K562 (cell line): Measurements from ENCODE around the gene PPP1R12B. TPM values are rescaled to one million over a fixed set of nuclear protein-coding genes. Genes with fewer than 3 reads are reported as not detected.

ENCODE experiments used
- ATAC-seq: fragments of 200-7000 bp; cut with Tn5 transposase; 3 replicates; pipeline ENCODE4 v1.9.1; 2020; ENCODE audit warnings: moderate library complexity
- BruUV-seq: library from RNA; stranded (reverse); fragments of 400-500 nt; replicated peaks from 2 replicates; lab custom pipeline; 2021; lab: Mats Ljungman, UMichigan
- CTCF ChIA-PET: fragments of 300-600 bp; formaldehyde crosslinking; extraction: SDS; loops from one replicate; lab custom pipeline; 2021; ENCODE audit warnings: low intra/inter-chr PET ratio; lab: Yijun Ruan, JAX
- POLR2A ChIA-PET: fragments of 300-600, 350-650 bp; sonication (Branson Sonifier 250); formaldehyde crosslinking; extraction: SDS; loops from one replicate; lab custom pipeline; 2021; ENCODE audit warnings: antibody characterized with exemption, inconsistent platforms; lab: Yijun Ruan, JAX
- DNase-seq, 4 experiments: peaks; one replicate each; pipeline versions ENCODE4 v3.0.0 to v3.0.0-alpha.2; 2011 to 2018; ENCODE audit warnings: low spot score in 3 of 4, mixed read lengths in 3 of 4; ENCODE audit errors: extremely low read depth in 1 of 4
- FAIRE-seq: peaks from 2 replicates; lab custom pipeline; 2011; peaks lifted over from hg19 to GRCh38; lab: Jason Lieb, UNC
- H2AFZ ChIP-seq: 2 replicates; pipeline ENCODE4 v1.6.0; 2011; ENCODE audit warnings: low read depth, low read length, control low read depth, inconsistent platforms
- H3K27ac ChIP-seq: fragments of 200-600 bp; 3 replicates; pipeline ENCODE4 v1.8.0; 2011; ENCODE audit warnings: low read depth, mild to moderate bottlenecking, control low read depth, inconsistent platforms, low read length, moderate library complexity, mixed read lengths; ENCODE audit errors: extremely low read depth
- H3K27me3 ChIP-seq, 2 experiments: fragments of 300-600 bp in 1 of 2; 2 replicates in 1 of 2; 3 replicates in 1 of 2; pipeline versions ENCODE4 v1.6.0 to v1.8.0; 2011; ENCODE audit warnings: inconsistent platforms in 2 of 2, low read length in 2 of 2, mild to moderate bottlenecking in 1 of 2, mixed read lengths in 1 of 2, moderate library complexity in 1 of 2; ENCODE audit not compliant: control insufficient read depth in 2 of 2, insufficient read depth in 2 of 2
- H3K36me3 ChIP-seq: fragments of 300-600 bp; 3 replicates; pipeline ENCODE4 v1.8.0; 2011; ENCODE audit warnings: mild to moderate bottlenecking, low read length, inconsistent platforms; ENCODE audit not compliant: control insufficient read depth, insufficient read depth
- H3K4me1 ChIP-seq, 2 experiments: fragments of 200-600 bp in 1 of 2; replicated peaks in 1 of 2; 2 replicates in 1 of 2; 3 replicates in 1 of 2; pipeline versions ENCODE4 v1.5.1 to v1.8.0; 2011; ENCODE audit warnings: inconsistent platforms in 2 of 2, low read length in 2 of 2, mild to moderate bottlenecking in 1 of 2, mixed read lengths in 1 of 2, moderate library complexity in 1 of 2; ENCODE audit not compliant: control insufficient read depth in 2 of 2, insufficient read depth in 2 of 2
- H3K4me2 ChIP-seq: 2 replicates; pipeline ENCODE4 v1.6.1; 2011; ENCODE audit warnings: low read length, control low read depth, inconsistent platforms, mixed read lengths; ENCODE audit not compliant: insufficient read depth
- H3K4me3 ChIP-seq: fragments of 200-600 bp; sonication (generic), shearing (Covaris generic); 2 replicates; pipeline ENCODE4 v1.5.1; 2016; ENCODE audit warnings: control low read depth, inconsistent platforms
- H3K79me2 ChIP-seq: fragments of 200-600 bp; 3 replicates; pipeline ENCODE4 v1.8.0; 2011; ENCODE audit warnings: low read length, inconsistent platforms; ENCODE audit not compliant: control insufficient read depth, insufficient read depth
- H3K9ac ChIP-seq, 2 experiments: 2 replicates each; pipeline versions ENCODE4 v1.6.0 to v1.6.1; 2011; ENCODE audit warnings: low read depth in 2 of 2, low read length in 2 of 2, control low read depth in 1 of 2, inconsistent platforms in 1 of 2, mild to moderate bottlenecking in 1 of 2, mixed read lengths in 1 of 2; ENCODE audit not compliant: insufficient read depth in 1 of 2
- H3K9me1 ChIP-seq: one replicate; pipeline ENCODE4 v1.6.0; 2011; ENCODE audit warnings: inconsistent platforms, mild to moderate bottlenecking, low read length, moderate library complexity; ENCODE audit not compliant: control insufficient read depth, insufficient read depth
- H3K9me3 ChIP-seq: replicated peaks from 2 replicates; pipeline ENCODE4 v1.5.1; 2011; ENCODE audit warnings: low read depth, low read length, inconsistent platforms; ENCODE audit not compliant: control insufficient read depth, insufficient read depth
- H4K20me1 ChIP-seq: replicated peaks from 2 replicates; pipeline ENCODE4 v1.6.1; 2011; ENCODE audit warnings: low read length, inconsistent platforms, mixed read lengths; ENCODE audit not compliant: control insufficient read depth, insufficient read depth
- ATF4 ChIP-seq: fragments of 450-650 bp; formaldehyde crosslinking; IDR thresholded peaks from 2 replicates; pipeline ENCODE4 v1.4.0; 2022; ENCODE audit warnings: mild to moderate bottlenecking, moderate library complexity
- CCAR2 ChIP-seq: fragments of 200-400 bp; formaldehyde crosslinking; IDR thresholded peaks from 2 replicates; pipeline ENCODE4 v1.6.1; 2017; ENCODE audit warnings: mild to moderate bottlenecking, low read depth, low read length
- CREB3 ChIP-seq: fragments of 450-650 bp; conservative IDR thresholded peaks from 2 replicates; pipeline ENCODE4 v1.6.1; 2016; ENCODE audit warnings: missing genetic modification characterization, low read depth, mild to moderate bottlenecking, missing compliant biosample characterization, moderate library complexity
- FOXK2 ChIP-seq, 2 experiments: fragments of 450-650 bp; IDR thresholded peaks in 1 of 2; conservative IDR thresholded peaks in 1 of 2; 2 replicates each; pipeline ENCODE4 v1.6.1; 2016; ENCODE audit warnings: low read depth in 2 of 2, mild to moderate bottlenecking in 1 of 2
- KLF1 ChIP-seq: fragments of 450-650 bp; IDR thresholded peaks from 2 replicates; pipeline ENCODE4 v1.6.1; 2016; ENCODE audit warnings: missing genetic modification characterization, missing compliant biosample characterization
- NCOA1 ChIP-seq: fragments of 450-650 bp; IDR thresholded peaks from 2 replicates; pipeline ENCODE4 v1.6.1; 2016; ENCODE audit warnings: low read depth
- ZBTB11 ChIP-seq, 3 experiments: fragments of 200-800 bp in 1 of 3; fragments of 250-450 bp in 1 of 3; fragments of 450-650 bp in 1 of 3; sonication (Bioruptor Pico) in 1 of 3; sonication (Bioruptor generic) in 1 of 3; formaldehyde crosslinking in 1 of 3; IDR thresholded peaks; 2 replicates each; pipeline versions ENCODE4 v1.6.1 to v1.8.0; 2016 to 2022; ENCODE audit warnings: mild to moderate bottlenecking in 2 of 3, missing genetic modification characterization in 2 of 3, missing compliant biosample characterization in 1 of 3, moderate library complexity in 1 of 3
- ZKSCAN1 ChIP-seq: fragments of 150-350 bp; IDR thresholded peaks from 2 replicates; pipeline ENCODE4 v1.6.1; 2016; ENCODE audit warnings: low read depth, low read length
- ZNF277 ChIP-seq: fragments of 250-450 bp; sonication (Bioruptor Pico); IDR thresholded peaks from 2 replicates; pipeline ENCODE4 v1.8.0; 2022; ENCODE audit warnings: inconsistent platforms, mild to moderate bottlenecking, moderate library complexity, borderline replicate concordance
- ZNF586 ChIP-seq: fragments of 450-650 bp; formaldehyde crosslinking; conservative IDR thresholded peaks from 2 replicates; pipeline ENCODE4 v1.4.0; 2020; ENCODE audit warnings: mild to moderate bottlenecking, moderate library complexity
- ZNF766 ChIP-seq: fragments of 200-800 bp; sonication (Bioruptor generic); conservative IDR thresholded peaks from 2 replicates; pipeline ENCODE4 v1.6.1; 2016; ENCODE audit warnings: missing genetic modification characterization, missing compliant biosample characterization
- WGBS: fragments of 100-300 bp; shearing (Covaris generic); methylation state at CpG from one replicate; pipeline ENCODE4 v1.1.6; 2016; ENCODE audit warnings: low coverage, mixed read lengths; ENCODE audit not compliant: insufficient coverage; ENCODE audit errors: missing lambda C conversion rate; 5-methylcytosine and 5-hydroxymethylcytosine counted together
- in situ Hi-C: fragments of 300-500 bp; cut with MboI; formaldehyde crosslinking; loops from 4 replicates; pipeline ENCODE4 v1.15.0; 2018; ENCODE audit warnings: inconsistent platforms, mixed read lengths
- intact Hi-C: fragments of 100-400 bp; cut with micrococcal nuclease; formaldehyde crosslinking; loops from 2 replicates; pipeline ENCODE4 v1.14.2; 2022
- polyA plus RNA-seq, 8 experiments: library from polyadenylated mRNA; depleted of rRNA in 4 of 8; stranded (reverse) in 5 of 8; unstranded in 3 of 8; fragments of >200 nt; fragmentation: Nextera tagmentation in 2 of 8; fragmentation: Illumina TruSeq in 1 of 8; extraction: Ambion mirVana in 2 of 8; extraction: Trizol in 1 of 8; gene quantifications; 2 replicates each; pipeline versions ENCODE4 v1.2.1 to v1.2.3, GENCODE V29; 2011 to 2014; ENCODE audit warnings: inconsistent platforms in 1 of 8, missing spikeins in 1 of 8
- total RNA-seq, 7 experiments: library from RNA; depleted of rRNA in 6 of 7; stranded (reverse); fragments of >200 nt in 6 of 7; fragmentation: Illumina TruSeq in 2 of 7; extraction: Trizol in 2 of 7; gene quantifications; 2 replicates each; pipeline versions ENCODE4 v1.2.1 to v1.2.3, GENCODE V29; 2011 to 2021; ENCODE audit warnings: low replicate concordance in 1 of 7

Gene PPP1R12B
- total and polyA plus RNA-seq, 9 of the 15 experiments (the other 6 are each of a cell fraction or from before 2014, with no cell fraction given), result 0.73 to 16.9 (median 13.6) TPM

- intact Hi-C loops, result no loop called here
- no peaks in the 10 kb centered on the region for H3K9me3 ChIP-seq
- POLR2A ChIA-PET, result no interaction called here
- no peak overlapping the region for H3K4me2 ChIP-seq
- no peak overlapping the region for H3K27ac ChIP-seq
- H3K4me3 ChIP-seq, result no peak overlapping the region
- FAIRE-seq, result no peak
- DNase-seq, result no peak
- CTCF ChIA-PET, result no interaction called here
- no peak overlapping the region for H3K9ac ChIP-seq
- H3K4me1 ChIP-seq, result no peaks in the 10 kb centered on the region; a peak in 1 of 5 replicates
- H3K36me3 ChIP-seq, result no peaks in the 10 kb centered on the region; the same call in 2 of the 3 replicates
- WGBS, result 38% methylated on average over 1 of the region's 1 CpG
- no TSS peak for BruUV-seq
- TF ChIP-seq CREB3 (tag), result no peak
- no peak for TF ChIP-seq FOXK2 (conservative IDR thresholded peaks at IDR 0.05 in 1 of 2, IDR thresholded peaks at IDR 0.05 in 1 of 2; ENCODE audit: low read depth in 2 of 2)
- no peak for TF ChIP-seq ATF4
- TF ChIP-seq ZBTB11 (CRISPR knock-in tag; IDR thresholded peaks at IDR 0.05), result no peak
- TF ChIP-seq ZNF586, result no peak
- no peak for TF ChIP-seq NCOA1
- TF ChIP-seq ZKSCAN1, result no peak
- no peak for TF ChIP-seq ZNF766 (CRISPR knock-in tag)
- TF ChIP-seq ZNF277, result no peak
- no peak for TF ChIP-seq CCAR2
- no peak for TF ChIP-seq KLF1 (tag)
- TF ChIP-seq, all 486 proteins: peak for 0
- no peaks in the 10 kb centered on the region for H3K79me2 ChIP-seq
- H4K20me1 ChIP-seq, result no peaks in the 10 kb centered on the region
- no peaks in the 10 kb centered on the region for H3K27me3 ChIP-seq
- in situ Hi-C loops, result no loop called here
- no peak overlapping the region for H2AFZ ChIP-seq
- no peaks in the 10 kb centered on the region for H3K9me1 ChIP-seq
- ATAC-seq, result no peak
Measured at GRCh38 chr1:202416641-202417040, 68.1 kb downstream of the PPP1R12B start.
